Esophagus squamous epithelium (tissue), 5 donors: ENCODE data around the gene DAP. TPM values are rescaled to one million over a fixed set of nuclear protein-coding genes. Genes with fewer than 3 reads are reported as not detected.

Experiments
- DNase-seq: peaks from one replicate; lab custom pipeline; 2025; lab: John Stamatoyannopoulos, UW
- H3K27ac ChIP-seq, 4 donors: fragments of 200-600 bp; sonication (generic); one replicate each; pipeline ENCODE4 v1.5.1; 2016 to 2019; ENCODE audit warnings: mild to moderate bottlenecking in 1 of 4
- H3K27me3 ChIP-seq, 4 donors: fragments of 200-600 bp; sonication (generic); 1 replicate in 3 of 4; 2 replicates in 1 of 4; pipeline versions ENCODE4 v1.5.1 to v1.6.0; 2017 to 2021; ENCODE audit warnings: antibody characterized with exemption in 1 of 4
- H3K36me3 ChIP-seq, 3 donors: fragments of 200-600 bp; sonication (generic); one replicate each; pipeline ENCODE4 v1.5.1; 2016 to 2019
- H3K4me1 ChIP-seq, 3 donors: fragments of 200-600 bp; sonication (generic); one replicate each; pipeline ENCODE4 v1.5.1; 2017 to 2019
- H3K4me3 ChIP-seq, 4 donors: fragments of 200-600 bp; sonication (generic); 1 replicate in 3 of 4; 2 replicates in 1 of 4; pipeline ENCODE4 v1.5.1; 2016 to 2019; ENCODE audit warnings: mild to moderate bottlenecking in 2 of 4, moderate library complexity in 1 of 4
- H3K9me3 ChIP-seq, 3 donors: fragments of 200-600 bp; sonication (generic); one replicate each; pipeline ENCODE4 v1.5.1; 2016 to 2019
- POLR2A ChIP-seq, 4 donors: fragments of 450-650 bp; IDR thresholded peaks; one replicate each; pipeline ENCODE4 v1.6.1; 2017; ENCODE audit warnings: antibody characterized with exemption in 4 of 4, mild to moderate bottlenecking in 4 of 4, moderate library complexity in 3 of 4
- WGBS, 2 donors: methylation state at CpG; one replicate each; pipeline ENCODE4 v1.1.5; 2018; 5-methylcytosine and 5-hydroxymethylcytosine counted together
- intact Hi-C: fragments of 100-400 bp; cut with DNase I; formaldehyde crosslinking; loops from one replicate; pipeline ENCODE4 v1.15.0; 2022
- total RNA-seq, 4 donors: library from RNA; depleted of rRNA; stranded (reverse); fragments of >200 nt; gene quantifications; one replicate each; pipeline ENCODE4 v1.1.0, GENCODE V29; 2016
- TF ChIP-seq, protein P1 (sequence below), 6 experiments: fragments of 450-650 bp in 4 of 6; fragments of 200-600 bp in 2 of 6; sonication (generic) in 2 of 6; IDR thresholded peaks; one replicate each; pipeline ENCODE4 v1.5.1; 2016 to 2019; ENCODE audit warnings: antibody characterized with exemption in 6 of 6, mild to moderate bottlenecking in 4 of 6, moderate library complexity in 4 of 6
- donor health status: DM: yes; HTN: yes; CAD: no.

Gene DAP
- total RNA-seq, 4 donors from 2014 or later, result 15.7 to 35.5 (median 29.5) TPM

GRCh38 chr5:10746711-10747110 lies 14.3 kb downstream of the DAP start:
- Histone ChIP-seq H3K4me3 (no peak overlapping the region), H3K27ac (peak overlapping the region in 2 of 4 donors; percentile 25 to 26), H3K27me3 (no peaks in the 10 kb centered on the region), H3K36me3 (peaks cover 0 to 86% (median 10%) of the 10 kb centered on the region in 3 donors), H3K9me3 (no peaks in the 10 kb centered on the region), H3K4me1 (peaks cover 5 to 43% (median 9%) of the 10 kb centered on the region in 3 donors)
- intact Hi-C loops, result no loop called here
- no peak for DNase-seq
- TF ChIP-seq, protein P1, sequence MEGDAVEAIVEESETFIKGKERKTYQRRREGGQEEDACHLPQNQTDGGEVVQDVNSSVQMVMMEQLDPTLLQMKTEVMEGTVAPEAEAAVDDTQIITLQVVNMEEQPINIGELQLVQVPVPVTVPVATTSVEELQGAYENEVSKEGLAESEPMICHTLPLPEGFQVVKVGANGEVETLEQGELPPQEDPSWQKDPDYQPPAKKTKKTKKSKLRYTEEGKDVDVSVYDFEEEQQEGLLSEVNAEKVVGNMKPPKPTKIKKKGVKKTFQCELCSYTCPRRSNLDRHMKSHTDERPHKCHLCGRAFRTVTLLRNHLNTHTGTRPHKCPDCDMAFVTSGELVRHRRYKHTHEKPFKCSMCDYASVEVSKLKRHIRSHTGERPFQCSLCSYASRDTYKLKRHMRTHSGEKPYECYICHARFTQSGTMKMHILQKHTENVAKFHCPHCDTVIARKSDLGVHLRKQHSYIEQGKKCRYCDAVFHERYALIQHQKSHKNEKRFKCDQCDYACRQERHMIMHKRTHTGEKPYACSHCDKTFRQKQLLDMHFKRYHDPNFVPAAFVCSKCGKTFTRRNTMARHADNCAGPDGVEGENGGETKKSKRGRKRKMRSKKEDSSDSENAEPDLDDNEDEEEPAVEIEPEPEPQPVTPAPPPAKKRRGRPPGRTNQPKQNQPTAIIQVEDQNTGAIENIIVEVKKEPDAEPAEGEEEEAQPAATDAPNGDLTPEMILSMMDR (IDR thresholded peaks at IDR 0.05), result no peak
- TF ChIP-seq POLR2A (IDR thresholded peaks at IDR 0.05), result no peak
- 53 to 81% methylated on average over 6 of the region's 6 CpGs for WGBS, 2 donors

- peaks cover 0 to 90% (median 10%) of the 10 kb centered on the region in 3 donors for H3K36me3 ChIP-seq
- no peak for DNase-seq
- H3K27ac ChIP-seq, result peak overlapping the region in 1 of 4 donors; percentile 36
- H3K4me3 ChIP-seq, result no peak overlapping the region
- H3K4me1 ChIP-seq, result peaks cover 5 to 41% (median 9%) of the 10 kb centered on the region in 3 donors
- H3K9me3 ChIP-seq, result peaks cover 0 to 4% (median 0%) of the 10 kb centered on the region in 3 donors
- 24 to 37% methylated on average over 5 of the region's 5 CpGs for WGBS, 2 donors
- intact Hi-C loops, result no loop called here
- no peak for TF ChIP-seq POLR2A (IDR thresholded peaks at IDR 0.05)
- TF ChIP-seq, protein P1 (IDR thresholded peaks at IDR 0.05), result no peak
- H3K27me3 ChIP-seq, result no peaks in the 10 kb centered on the region
These were observed 15.9 kb downstream of the DAP start for GRCh38 chr5:10745133-10745532.

DNA sequence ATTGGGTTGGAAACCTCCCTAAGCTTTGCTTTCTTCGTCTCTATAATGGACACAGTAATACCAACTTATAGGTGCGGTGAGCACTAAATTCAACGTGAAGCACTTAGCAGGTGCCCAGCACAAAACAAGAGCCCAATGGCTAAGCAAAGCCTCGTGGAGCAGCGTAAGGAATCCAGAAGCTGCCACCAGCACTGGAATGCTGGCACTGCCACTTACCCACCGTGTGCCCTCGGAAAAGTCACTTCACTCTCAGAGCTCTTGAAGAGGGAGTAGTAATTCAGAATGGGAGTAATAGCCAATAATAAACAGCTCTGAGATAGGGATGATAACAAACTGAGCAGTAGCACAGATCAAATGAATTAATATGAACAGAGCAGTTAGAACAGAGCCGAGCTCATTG lies 16.4 kb downstream of the DAP start:
- Histone ChIP-seq H3K36me3 (peaks cover 0 to 89% (median 10%) of the 10 kb centered on the region in 3 donors), H3K27me3 (no peaks in the 10 kb centered on the region), H3K4me1 (peaks cover 5 to 41% (median 9%) of the 10 kb centered on the region in 3 donors), H3K9me3 (peaks cover 0 to 4% (median 0%) of the 10 kb centered on the region in 3 donors), H3K4me3 (no peak overlapping the region), H3K27ac (peak overlapping the region in 2 of 4 donors; percentile 4 to 36)
- DNase-seq, result no peak
- intact Hi-C loops, result no loop called here
- 84% methylated on average over 7 to 8 of the region's 8 CpGs for WGBS, 2 donors
- TF ChIP-seq, protein P1 (IDR thresholded peaks at IDR 0.05), result no peak
- TF ChIP-seq POLR2A (IDR thresholded peaks at IDR 0.05), result no peak

DNA sequence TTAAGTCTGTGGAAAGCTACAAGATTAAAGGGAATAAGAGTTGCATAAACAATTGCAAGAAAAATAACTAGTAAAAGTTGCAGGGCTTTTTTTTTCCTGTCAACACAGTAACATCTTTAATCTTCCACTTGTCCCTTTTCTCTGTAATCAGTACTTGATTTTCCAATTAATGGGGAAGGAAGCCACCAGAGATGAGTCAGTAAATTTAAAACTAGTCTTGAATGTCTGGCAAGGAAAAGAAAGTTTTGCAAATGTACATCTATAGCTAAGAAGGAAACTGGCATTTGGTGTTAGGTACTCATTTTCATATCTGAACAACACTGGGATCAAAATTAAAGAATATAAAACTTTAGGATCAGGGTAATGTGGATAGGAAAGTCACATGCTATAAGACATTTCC lies 17.1 kb downstream of the DAP start:
- H3K9me3 ChIP-seq, result peaks cover 0 to 4% (median 0%) of the 10 kb centered on the region in 3 donors
- H3K36me3 ChIP-seq, result peaks cover 0 to 82% (median 10%) of the 10 kb centered on the region in 3 donors
- H3K27me3 ChIP-seq, result no peaks in the 10 kb centered on the region
- peaks cover 5 to 41% (median 9%) of the 10 kb centered on the region in 3 donors for H3K4me1 ChIP-seq
- peak overlapping the region in 1 of 4 donors; percentile 26 for H3K27ac ChIP-seq
- DNase-seq, result no peak
- TF ChIP-seq POLR2A (IDR thresholded peaks at IDR 0.05), result no peak
- TF ChIP-seq, protein P1 (IDR thresholded peaks at IDR 0.05), result no peak
- no peak overlapping the region for H3K4me3 ChIP-seq
- intact Hi-C loops, result no loop called here

GRCh38 chr5:10743526-10743925 lies 17.5 kb downstream of the DAP start:
- no peak overlapping the region for H3K4me3 ChIP-seq
- no peak for DNase-seq
- WGBS, 2 donors, result 69 to 70% methylated on average over 5 of the region's 5 CpGs
- TF ChIP-seq, protein P1 (IDR thresholded peaks at IDR 0.05), result no peak
- no peak for TF ChIP-seq POLR2A (IDR thresholded peaks at IDR 0.05)
- no peak overlapping the region for H3K27ac ChIP-seq
- peaks cover 5 to 41% (median 9%) of the 10 kb centered on the region in 3 donors for H3K4me1 ChIP-seq
- intact Hi-C loops, result no loop called here
- no peaks in the 10 kb centered on the region for H3K27me3 ChIP-seq
- H3K36me3 ChIP-seq, result peaks cover 0 to 81% (median 10%) of the 10 kb centered on the region in 3 donors
- H3K9me3 ChIP-seq, result peaks cover 0 to 4% (median 0%) of the 10 kb centered on the region in 3 donors
